ENCODE data around the gene TIMM44. TPM values are rescaled to one million over a fixed set of nuclear protein-coding genes. Genes with fewer than 3 reads are reported as not detected.

Gene TIMM44
- polyA plus RNA-seq, 1 of the 3 experiments (the other 2 are of a cell fraction) = 49.7 TPM

DNA sequence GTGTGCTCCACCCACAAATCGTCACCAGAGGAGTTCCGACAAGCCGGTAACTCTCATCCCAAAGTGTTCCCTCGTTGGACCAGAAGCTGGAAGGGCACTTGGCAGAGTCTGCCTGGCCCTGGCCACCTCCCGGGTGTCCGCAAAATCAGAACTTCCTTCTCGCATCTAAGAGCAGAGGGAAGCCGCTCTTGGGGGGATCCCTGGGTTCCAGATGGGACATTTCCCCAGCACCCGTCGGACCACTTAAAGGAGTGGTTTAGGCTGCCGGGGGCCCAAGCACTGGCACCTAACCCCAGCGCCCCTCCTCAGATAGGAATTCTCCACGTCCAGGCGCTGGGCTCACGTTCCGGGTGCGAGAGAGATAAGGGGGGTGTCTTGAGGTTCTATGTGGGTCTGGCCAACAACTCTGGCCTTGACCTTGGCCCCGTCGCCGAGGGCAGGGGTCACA, 40.6 kb downstream of the TIMM44 start:
- H4K20me1 ChIP-seq (ENCODE audit: insufficient read depth) = peaks cover 31% of the 10 kb centered on the region
- peak overlapping the region; percentile 70 to 72 for H3K4me3 ChIP-seq (ENCODE audit: low read depth in 2 of 2, low read length in 1 of 2)
- peaks cover 0 to 3% of the 10 kb centered on the region in 2 experiments for H3K36me3 ChIP-seq (replicated peaks in 1 of 2; ENCODE audit: control insufficient read depth in 1 of 2, insufficient read depth in 2 of 2, low read length in 1 of 2)
- H3K9ac ChIP-seq = peak overlapping the region; percentile 76
- H3K4me2 ChIP-seq = peak overlapping the region; percentile 92
- peaks cover 0 to 19% of the 10 kb centered on the region in 2 experiments; a peak in 2 of 4 replicates for H3K4me1 ChIP-seq (ENCODE audit: control insufficient read depth in 1 of 2, insufficient read depth in 2 of 2, low read depth in 1 of 2, low read length in 1 of 2)
- H3K79me2 ChIP-seq (ENCODE audit: insufficient read depth) = peaks cover 37% of the 10 kb centered on the region
- DNase-seq = no peak
- H3K27me3 ChIP-seq (ENCODE audit: insufficient read depth) = no peaks in the 10 kb centered on the region
- H3K9me3 ChIP-seq = no peaks in the 10 kb centered on the region
- WGBS (ENCODE audit: low lambda C conversion rate) = 20% methylated on average over 18 of the region's 20 CpGs
- TF ChIP-seq, protein P1, sequence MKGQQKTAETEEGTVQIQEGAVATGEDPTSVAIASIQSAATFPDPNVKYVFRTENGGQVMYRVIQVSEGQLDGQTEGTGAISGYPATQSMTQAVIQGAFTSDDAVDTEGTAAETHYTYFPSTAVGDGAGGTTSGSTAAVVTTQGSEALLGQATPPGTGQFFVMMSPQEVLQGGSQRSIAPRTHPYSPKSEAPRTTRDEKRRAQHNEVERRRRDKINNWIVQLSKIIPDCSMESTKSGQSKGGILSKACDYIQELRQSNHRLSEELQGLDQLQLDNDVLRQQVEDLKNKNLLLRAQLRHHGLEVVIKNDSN (IDR thresholded peaks at IDR 0.05; ENCODE audit: borderline replicate concordance, low read depth) = no peak
- TF ChIP-seq, protein P2, sequence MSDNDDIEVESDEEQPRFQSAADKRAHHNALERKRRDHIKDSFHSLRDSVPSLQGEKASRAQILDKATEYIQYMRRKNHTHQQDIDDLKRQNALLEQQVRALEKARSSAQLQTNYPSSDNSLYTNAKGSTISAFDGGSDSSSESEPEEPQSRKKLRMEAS (IDR thresholded peaks at IDR 0.05; ENCODE audit: low read depth) = no peak
- TF ChIP-seq MEF2A (IDR thresholded peaks at IDR 0.05; ENCODE audit: borderline replicate concordance, low read depth) = no peak
- no peaks in the 10 kb centered on the region for H3F3A ChIP-seq (replicated peaks; ENCODE audit: insufficient read depth)
- H2AFZ ChIP-seq (ENCODE audit: low read depth) = peak overlapping the region; percentile 93
- H3K9me2 ChIP-seq = no peaks in the 10 kb centered on the region
- peak overlapping the region; percentile 68 to 89; a peak in 3 of 4 replicates for H3K27ac ChIP-seq (ENCODE audit: low read depth in 2 of 2, low read length in 1 of 2)
- ChIA-PET POLR2A (interaction anchor here (0.7 to 1.6 kb wide), 3 partner anchors 13 to 40 kb away, joined by 4 to 8 read pairs (median 6); partner anchors contain the start of gene SNAPC2), CTCF (interaction anchor here (0.8 to 2.3 kb wide), 6 partner anchors 14 to 49 kb away, joined by 3 to 26 read pairs (median 4); partner anchors contain the start of genes LRRC8E and SNAPC2)

DNA sequence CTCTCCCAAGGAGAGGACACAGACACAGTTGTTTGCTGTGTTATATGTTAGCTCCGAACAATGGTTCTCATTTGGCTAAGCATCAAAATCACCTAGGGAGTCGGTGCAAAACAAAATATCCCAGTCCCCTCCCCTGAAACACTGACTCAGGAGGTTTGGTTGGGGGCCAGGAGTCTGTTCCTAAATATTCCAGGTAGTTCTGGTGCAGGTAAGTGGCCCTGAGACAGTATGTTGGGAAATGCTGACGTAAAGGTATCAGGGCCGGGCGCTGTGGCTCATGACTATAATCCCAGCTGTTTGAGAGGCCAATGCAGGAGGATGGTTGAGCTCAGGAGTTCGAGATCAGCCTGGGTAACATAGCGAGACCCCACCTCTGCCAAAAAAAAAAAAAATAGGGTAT, 42.1 kb downstream of the TIMM44 start:
- Histone ChIP-seq H3K79me2 (ENCODE audit: insufficient read depth) (peaks cover 23% of the 10 kb centered on the region), H3K4me2 (no peak overlapping the region), H3K9ac (no peak overlapping the region), H2AFZ (ENCODE audit: low read depth) (no peak overlapping the region), H4K20me1 (ENCODE audit: insufficient read depth) (peaks cover 20% of the 10 kb centered on the region), H3K9me2 (no peaks in the 10 kb centered on the region), H3K27ac (ENCODE audit: low read depth in 2 of 2, low read length in 1 of 2) (no peak overlapping the region), H3K27me3 (ENCODE audit: insufficient read depth) (no peaks in the 10 kb centered on the region), H3F3A (replicated peaks; ENCODE audit: insufficient read depth) (no peaks in the 10 kb centered on the region), H3K9me3 (no peaks in the 10 kb centered on the region), H3K4me3 (ENCODE audit: low read depth in 2 of 2, low read length in 1 of 2) (no peak overlapping the region), H3K4me1 (ENCODE audit: control insufficient read depth in 1 of 2, insufficient read depth in 2 of 2, low read depth in 1 of 2, low read length in 1 of 2) (peaks cover 0 to 19% of the 10 kb centered on the region in 2 experiments; a peak in 2 of 4 replicates), H3K36me3 (replicated peaks in 1 of 2; ENCODE audit: control insufficient read depth in 1 of 2, insufficient read depth in 2 of 2, low read length in 1 of 2) (peaks cover 0 to 3% of the 10 kb centered on the region in 2 experiments)
- 84% methylated on average over 5 of the region's 7 CpGs for WGBS (ENCODE audit: low lambda C conversion rate)
- DNase-seq = no peak
- TF ChIP-seq NRF1 (IDR thresholded peaks at IDR 0.05; ENCODE audit: low read depth, low read length) = no peak
- TF ChIP-seq TEAD4 (IDR thresholded peaks at IDR 0.05; ENCODE audit: borderline replicate concordance, insufficient read depth) = no peak
- TF ChIP-seq SMC3 (IDR thresholded peaks at IDR 0.05; ENCODE audit: low read depth, low read length) = no peak
- no peak for TF ChIP-seq RFX5 (IDR thresholded peaks at IDR 0.05; ENCODE audit: low read length)
- no peak for TF ChIP-seq GATA2 (CRISPR knock-in tag; IDR thresholded peaks at IDR 0.05)
- TF ChIP-seq SIN3A (IDR thresholded peaks at IDR 0.05; ENCODE audit: borderline replicate concordance, low read depth, low read length) = no peak
- no peak for TF ChIP-seq MEF2A (IDR thresholded peaks at IDR 0.05; ENCODE audit: borderline replicate concordance, low read depth)
- ChIA-PET POLR2A (interaction anchor here (1.1 kb wide), 1 partner anchor 16 kb away, joined by 3 read pairs; no protein-coding TSS in a partner anchor), CTCF (interaction anchor here (0.7 to 1.4 kb wide), 2 partner anchors 13 to 28 kb away, joined by 3 to 4 read pairs; partner anchors contain the start of gene LRRC8E)

DNA sequence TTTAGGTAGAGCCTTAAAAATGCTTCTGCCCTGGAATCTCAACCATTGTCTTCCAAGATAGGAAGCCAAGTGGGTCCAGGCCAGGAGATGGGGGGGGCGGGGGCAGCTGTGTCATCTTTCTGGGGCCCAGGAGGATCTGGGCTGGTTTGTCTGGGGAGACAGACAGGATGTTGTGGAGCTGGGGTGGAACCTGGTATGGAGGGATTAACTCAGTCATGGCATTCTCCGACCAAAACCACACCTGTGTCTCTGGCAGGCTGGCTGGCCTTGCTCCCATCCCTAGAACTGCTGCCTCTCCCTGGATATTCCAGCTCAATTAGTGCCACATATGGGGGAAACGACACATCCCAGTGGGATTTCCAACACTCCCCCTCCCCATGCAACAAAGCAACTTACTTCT, 42.5 kb downstream of the TIMM44 start:
- POLR2A ChIA-PET = interaction anchor here (1.1 kb wide), 1 partner anchor 16 kb away, joined by 3 read pairs; no protein-coding TSS in a partner anchor
- Histone ChIP-seq H3K9me2 (no peaks in the 10 kb centered on the region), H3K9ac (no peak overlapping the region), H4K20me1 (ENCODE audit: insufficient read depth) (peaks cover 16% of the 10 kb centered on the region), H3K4me2 (no peak overlapping the region), H3K9me3 (no peaks in the 10 kb centered on the region), H3K4me1 (ENCODE audit: control insufficient read depth in 1 of 2, insufficient read depth in 2 of 2, low read depth in 1 of 2, low read length in 1 of 2) (peaks cover 0 to 19% of the 10 kb centered on the region in 2 experiments; a peak in 2 of 4 replicates), H3K27ac (ENCODE audit: low read depth in 2 of 2, low read length in 1 of 2) (no peak overlapping the region), H3K79me2 (ENCODE audit: insufficient read depth) (peaks cover 19% of the 10 kb centered on the region), H3K36me3 (replicated peaks in 1 of 2; ENCODE audit: control insufficient read depth in 1 of 2, insufficient read depth in 2 of 2, low read length in 1 of 2) (peaks cover 0 to 3% of the 10 kb centered on the region in 2 experiments), H3F3A (replicated peaks; ENCODE audit: insufficient read depth) (no peaks in the 10 kb centered on the region), H3K4me3 (ENCODE audit: low read depth in 2 of 2, low read length in 1 of 2) (no peak overlapping the region), H2AFZ (ENCODE audit: low read depth) (no peak overlapping the region), H3K27me3 (ENCODE audit: insufficient read depth) (no peaks in the 10 kb centered on the region)
- WGBS (ENCODE audit: low lambda C conversion rate) = 100% methylated on average over 2 of the region's 3 CpGs
- no peak for DNase-seq
- CTCF ChIA-PET = interaction anchor here (0.5 to 1.6 kb wide), 3 partner anchors 22 to 48 kb away, joined by 4 to 12 read pairs (median 4); no protein-coding TSS in a partner anchor
- no peak for TF ChIP-seq GATA2 (CRISPR knock-in tag; IDR thresholded peaks at IDR 0.05)
- TF ChIP-seq EP300 (IDR thresholded peaks at IDR 0.05; ENCODE audit: borderline replicate concordance in 1 of 2, low read depth in 1 of 2, low read length in 1 of 2) = no peak
- TF ChIP-seq, protein P3, sequence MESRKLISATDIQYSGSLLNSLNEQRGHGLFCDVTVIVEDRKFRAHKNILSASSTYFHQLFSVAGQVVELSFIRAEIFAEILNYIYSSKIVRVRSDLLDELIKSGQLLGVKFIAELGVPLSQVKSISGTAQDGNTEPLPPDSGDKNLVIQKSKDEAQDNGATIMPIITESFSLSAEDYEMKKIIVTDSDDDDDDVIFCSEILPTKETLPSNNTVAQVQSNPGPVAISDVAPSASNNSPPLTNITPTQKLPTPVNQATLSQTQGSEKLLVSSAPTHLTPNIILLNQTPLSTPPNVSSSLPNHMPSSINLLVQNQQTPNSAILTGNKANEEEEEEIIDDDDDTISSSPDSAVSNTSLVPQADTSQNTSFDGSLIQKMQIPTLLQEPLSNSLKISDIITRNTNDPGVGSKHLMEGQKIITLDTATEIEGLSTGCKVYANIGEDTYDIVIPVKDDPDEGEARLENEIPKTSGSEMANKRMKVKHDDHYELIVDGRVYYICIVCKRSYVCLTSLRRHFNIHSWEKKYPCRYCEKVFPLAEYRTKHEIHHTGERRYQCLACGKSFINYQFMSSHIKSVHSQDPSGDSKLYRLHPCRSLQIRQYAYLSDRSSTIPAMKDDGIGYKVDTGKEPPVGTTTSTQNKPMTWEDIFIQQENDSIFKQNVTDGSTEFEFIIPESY (IDR thresholded peaks at IDR 0.05; ENCODE audit: borderline replicate concordance, low read depth) = no peak
- TF ChIP-seq, protein P4, sequence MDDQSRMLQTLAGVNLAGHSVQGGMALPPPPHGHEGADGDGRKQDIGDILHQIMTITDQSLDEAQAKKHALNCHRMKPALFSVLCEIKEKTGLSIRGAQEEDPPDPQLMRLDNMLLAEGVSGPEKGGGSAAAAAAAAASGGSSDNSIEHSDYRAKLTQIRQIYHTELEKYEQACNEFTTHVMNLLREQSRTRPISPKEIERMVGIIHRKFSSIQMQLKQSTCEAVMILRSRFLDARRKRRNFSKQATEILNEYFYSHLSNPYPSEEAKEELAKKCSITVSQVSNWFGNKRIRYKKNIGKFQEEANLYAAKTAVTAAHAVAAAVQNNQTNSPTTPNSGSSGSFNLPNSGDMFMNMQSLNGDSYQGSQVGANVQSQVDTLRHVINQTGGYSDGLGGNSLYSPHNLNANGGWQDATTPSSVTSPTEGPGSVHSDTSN (IDR thresholded peaks at IDR 0.05) = no peak
- no peak for TF ChIP-seq POLR2AphosphoS5 (IDR thresholded peaks at IDR 0.05; ENCODE audit: low read depth, low read length)
- no peak for TF ChIP-seq SMC3 (IDR thresholded peaks at IDR 0.05; ENCODE audit: low read depth, low read length)
- no peak for TF ChIP-seq MEF2A (IDR thresholded peaks at IDR 0.05; ENCODE audit: borderline replicate concordance, low read depth)
- no peak for TF ChIP-seq FOXJ3 (CRISPR knock-in tag; IDR thresholded peaks at IDR 0.05)

Measured in SK-N-SH (cell line).